ENCODE results near the gene MS4A8. TPM values are rescaled to one million over a fixed set of nuclear protein-coding genes. Genes with fewer than 3 reads are reported as not detected.

MS4A8 gene
- total RNA-seq, 6 experiments from 2014 or later = 0.62 TPM; not detected in 5

GRCh38 chr11:60731586-60731985, 32.2 kb downstream of the MS4A8 start:
- WGBS (ENCODE audit: insufficient coverage, low coverage, low lambda C conversion rate, missing lambda C conversion rate) = 49% methylated on average over 8 of the region's 8 CpGs
- no peaks in the 10 kb centered on the region for H3K27me3 ChIP-seq

GRCh38 chr11:60734279-60734678, 34.9 kb downstream of the MS4A8 start:
- intact Hi-C loops (cut with DNase I) = no loop called here
- H3K36me3 ChIP-seq = no peaks in the 10 kb centered on the region
- no peaks in the 10 kb centered on the region for H3K4me1 ChIP-seq
- no peaks in the 10 kb centered on the region for H3K27me3 ChIP-seq
- no peak overlapping the region for H3K4me3 ChIP-seq
- H3K27ac ChIP-seq = no peak overlapping the region
- ATAC-seq = no peak
- DNase-seq = no peak
- no peaks in the 10 kb centered on the region for H3K9me3 ChIP-seq
- no peak for TF ChIP-seq POLR2A (IDR thresholded peaks at IDR 0.05)
- TF ChIP-seq, protein P1, sequence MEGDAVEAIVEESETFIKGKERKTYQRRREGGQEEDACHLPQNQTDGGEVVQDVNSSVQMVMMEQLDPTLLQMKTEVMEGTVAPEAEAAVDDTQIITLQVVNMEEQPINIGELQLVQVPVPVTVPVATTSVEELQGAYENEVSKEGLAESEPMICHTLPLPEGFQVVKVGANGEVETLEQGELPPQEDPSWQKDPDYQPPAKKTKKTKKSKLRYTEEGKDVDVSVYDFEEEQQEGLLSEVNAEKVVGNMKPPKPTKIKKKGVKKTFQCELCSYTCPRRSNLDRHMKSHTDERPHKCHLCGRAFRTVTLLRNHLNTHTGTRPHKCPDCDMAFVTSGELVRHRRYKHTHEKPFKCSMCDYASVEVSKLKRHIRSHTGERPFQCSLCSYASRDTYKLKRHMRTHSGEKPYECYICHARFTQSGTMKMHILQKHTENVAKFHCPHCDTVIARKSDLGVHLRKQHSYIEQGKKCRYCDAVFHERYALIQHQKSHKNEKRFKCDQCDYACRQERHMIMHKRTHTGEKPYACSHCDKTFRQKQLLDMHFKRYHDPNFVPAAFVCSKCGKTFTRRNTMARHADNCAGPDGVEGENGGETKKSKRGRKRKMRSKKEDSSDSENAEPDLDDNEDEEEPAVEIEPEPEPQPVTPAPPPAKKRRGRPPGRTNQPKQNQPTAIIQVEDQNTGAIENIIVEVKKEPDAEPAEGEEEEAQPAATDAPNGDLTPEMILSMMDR (IDR thresholded peaks at IDR 0.05) = no peak
- 73% methylated on average over 4 of the region's 4 CpGs for WGBS (ENCODE audit: insufficient coverage, low coverage, low lambda C conversion rate, missing lambda C conversion rate)

More at GRCh38 chr11:60731586-60731985, 32.2 kb downstream of the MS4A8 start:
- ATAC-seq (no peak), DNase-seq (no peak)
- Histone ChIP-seq H3K4me1 (no peaks in the 10 kb centered on the region), H3K36me3 (no peaks in the 10 kb centered on the region), H3K27ac (no peak overlapping the region), H3K4me3 (no peak overlapping the region), H3K9me3 (no peaks in the 10 kb centered on the region)
- TF ChIP-seq POLR2A (IDR thresholded peaks at IDR 0.05) = no peak
- TF ChIP-seq, protein P1 (IDR thresholded peaks at IDR 0.05) = no peak
- intact Hi-C loops (cut with DNase I) = no loop called here

GRCh38 chr11:60739114-60739513, 39.7 kb downstream of the MS4A8 start:
- H3K9me3 ChIP-seq = no peaks in the 10 kb centered on the region
- TF ChIP-seq, protein P1 (IDR thresholded peaks at IDR 0.05) = no peak
- no peak for TF ChIP-seq POLR2A (IDR thresholded peaks at IDR 0.05)
- H3K27ac ChIP-seq = no peak overlapping the region
- DNase-seq (no peak), ATAC-seq (no peak)
- 61% methylated on average over 4 of the region's 7 CpGs for WGBS (ENCODE audit: insufficient coverage, low coverage, low lambda C conversion rate, missing lambda C conversion rate)
- no peaks in the 10 kb centered on the region for H3K4me1 ChIP-seq
- H3K4me3 ChIP-seq = no peak overlapping the region
- no peaks in the 10 kb centered on the region for H3K36me3 ChIP-seq
- no peaks in the 10 kb centered on the region for H3K27me3 ChIP-seq
- intact Hi-C loops (cut with DNase I) = no loop called here

DNA sequence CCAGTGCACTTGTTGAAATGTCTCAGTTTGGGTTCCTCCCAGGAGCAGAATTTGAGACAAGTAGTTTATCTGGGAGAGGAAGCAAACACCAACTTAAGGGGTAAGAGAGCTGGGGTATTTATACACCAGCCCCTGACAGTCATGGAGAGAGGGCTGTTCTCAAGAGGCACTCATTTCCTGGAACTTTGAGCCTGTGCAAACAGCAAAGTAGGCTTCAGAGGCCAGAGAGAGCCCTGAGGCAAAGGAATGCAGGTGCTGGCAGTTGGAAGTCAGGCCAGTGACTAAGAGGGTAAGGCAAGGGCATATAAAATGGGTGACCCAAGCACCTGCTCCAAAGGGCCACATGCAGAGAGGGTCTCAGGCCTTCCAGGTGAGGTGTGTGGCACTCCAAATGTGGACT, 41.2 kb downstream of the MS4A8 start:
- H3K4me3 ChIP-seq = no peak overlapping the region
- H3K36me3 ChIP-seq = no peaks in the 10 kb centered on the region
- no peak for TF ChIP-seq POLR2A (IDR thresholded peaks at IDR 0.05)
- TF ChIP-seq, protein P1 (IDR thresholded peaks at IDR 0.05) = no peak
- H3K9me3 ChIP-seq = no peaks in the 10 kb centered on the region
- no peak overlapping the region for H3K27ac ChIP-seq
- ATAC-seq (no peak), DNase-seq (no peak)
- intact Hi-C loops (cut with DNase I) = no loop called here
- no peaks in the 10 kb centered on the region for H3K27me3 ChIP-seq
- H3K4me1 ChIP-seq = no peaks in the 10 kb centered on the region

DNA sequence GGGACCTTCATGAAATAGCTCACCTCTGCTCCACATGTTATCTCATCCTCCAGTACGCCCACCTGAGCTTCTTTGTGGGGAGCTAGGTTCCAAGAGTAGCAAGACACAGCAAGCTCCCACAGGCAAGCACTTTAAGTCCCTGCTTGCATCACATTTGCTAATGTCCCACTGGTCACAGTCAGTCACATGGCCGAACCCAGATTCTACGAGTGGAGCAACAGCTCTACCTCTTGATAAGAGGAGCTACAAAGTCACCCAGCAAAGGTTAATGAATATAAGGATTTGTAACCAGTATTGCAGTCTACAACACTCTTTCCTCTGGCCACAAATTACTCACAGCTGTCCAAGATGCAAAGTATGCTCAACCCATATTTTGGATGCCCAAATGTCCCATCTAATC, 42.0 kb downstream of the MS4A8 start:
- TF ChIP-seq, protein P1 (IDR thresholded peaks at IDR 0.05) = no peak
- TF ChIP-seq POLR2A (IDR thresholded peaks at IDR 0.05) = no peak
- 74% methylated on average over 2 of the region's 3 CpGs for WGBS (ENCODE audit: insufficient coverage, low coverage, low lambda C conversion rate, missing lambda C conversion rate)
- no peak for ATAC-seq

More for the DNA sequence above, 42.0 kb downstream of the MS4A8 start:
- no peaks in the 10 kb centered on the region for H3K4me1 ChIP-seq
- H3K9me3 ChIP-seq = no peaks in the 10 kb centered on the region
- no peak overlapping the region for H3K4me3 ChIP-seq
- intact Hi-C loops (cut with DNase I) = no loop called here
- H3K36me3 ChIP-seq = no peaks in the 10 kb centered on the region
- no peak overlapping the region for H3K27ac ChIP-seq
- no peak for DNase-seq
- no peaks in the 10 kb centered on the region for H3K27me3 ChIP-seq
